ENCODE results near the gene RSPO3.
"Not testable (repeated sequence)": the region's sequence is repeated elsewhere in the genome, so short reads cannot be mapped to it uniquely, and the experiment has no call there.

RSPO3 gene

GRCh38 chr6:127118298-127119101 is at the start of gene RSPO3:
Gene RSPO3 (plus strand): TSS chr6:127118671. CDS start chr6:127119193, 522 bp downstream.
- DNase-seq = no peak

- no peak for DNase-seq
Observed at GRCh38 chr6:127069659-127070279, 48.7 kb upstream of the RSPO3 start.

- no peak for DNase-seq
Observed at GRCh38 chr6:127073222-127073621, 45.2 kb upstream of the RSPO3 start.

- no peak for DNase-seq
Observed at GRCh38 chr6:127076466-127076865, 42.0 kb upstream of the RSPO3 start.

- no peak for DNase-seq
Observed at GRCh38 chr6:127077886-127078285, 40.6 kb upstream of the RSPO3 start.

GRCh38 chr6:127078669-127079068 is 39.8 kb upstream of the RSPO3 start:
- no peak for DNase-seq

- no peak for DNase-seq
Observed at GRCh38 chr6:127079681-127080080, 38.8 kb upstream of the RSPO3 start.

GRCh38 chr6:127080081-127080480 is 38.4 kb upstream of the RSPO3 start:
- DNase-seq = no peak

- DNase-seq = no peak
Observed at GRCh38 chr6:127083231-127083962, 35.1 kb upstream of the RSPO3 start.

GRCh38 chr6:127083963-127084310 is 34.5 kb upstream of the RSPO3 start:
- DNase-seq = no peak

- DNase-seq = no peak
Observed at GRCh38 chr6:127085181-127085580, 33.3 kb upstream of the RSPO3 start.

- DNase-seq = no peak
Observed at GRCh38 chr6:127090051-127090450, 28.4 kb upstream of the RSPO3 start.

GRCh38 chr6:127092466-127092865 is 26.0 kb upstream of the RSPO3 start:
- DNase-seq = no peak

- DNase-seq = no peak
Observed at GRCh38 chr6:127094791-127095190, 23.7 kb upstream of the RSPO3 start.

GRCh38 chr6:127096167-127096566 is 22.3 kb upstream of the RSPO3 start:
- DNase-seq = no peak

- DNase-seq = not testable (repeated sequence)
Observed at GRCh38 chr6:127097442-127097841, 21.0 kb upstream of the RSPO3 start.

- no peak for DNase-seq
Observed at GRCh38 chr6:127100510-127101140, 17.8 kb upstream of the RSPO3 start.

- no peak for DNase-seq
Observed at GRCh38 chr6:127102299-127102698, 16.2 kb upstream of the RSPO3 start.

GRCh38 chr6:127102859-127103258 is 15.6 kb upstream of the RSPO3 start:
- DNase-seq = no peak

- no peak for DNase-seq
Observed at GRCh38 chr6:127103482-127103881, 15.0 kb upstream of the RSPO3 start.

- no peak for DNase-seq
Observed at GRCh38 chr6:127107916-127108315, 10.6 kb upstream of the RSPO3 start.

- DNase-seq = no peak
Observed at GRCh38 chr6:127110712-127111111, 7.8 kb upstream of the RSPO3 start.

- no peak for DNase-seq
Observed at GRCh38 chr6:127111526-127111925, 6.9 kb upstream of the RSPO3 start.
